Coronary artery (tissue), 2 donors: ENCODE measurements around the gene ZNF138.

Experiments
- DNase-seq: peaks from one replicate; pipeline ENCODE4 v3.0.0-alpha.2; 2017; ENCODE audit warnings: low spot score
- H3K27ac ChIP-seq, 2 donors: fragments of 200-600 bp; sonication (generic); one replicate each; pipeline ENCODE4 v1.5.1; 2016 to 2019
- H3K4me3 ChIP-seq: fragments of 200-600 bp; sonication (generic); 2 replicates; pipeline ENCODE4 v1.5.1; 2016; ENCODE audit warnings: mild to moderate bottlenecking, moderate library complexity
- CTCF ChIP-seq: fragments of 200-600 bp; sonication (generic); IDR thresholded peaks from one replicate; pipeline ENCODE4 v1.5.1; 2019; ENCODE audit warnings: antibody characterized with exemption

ZNF138 gene

GRCh38 chr7:64863969-64864368 is 69.7 kb downstream of the ZNF138 start:
- no peak for TF ChIP-seq CTCF
- Histone ChIP-seq H3K4me3 (no peak overlapping the region), H3K27ac (no peak overlapping the region)
- peak; percentile 63 for DNase-seq

DNA sequence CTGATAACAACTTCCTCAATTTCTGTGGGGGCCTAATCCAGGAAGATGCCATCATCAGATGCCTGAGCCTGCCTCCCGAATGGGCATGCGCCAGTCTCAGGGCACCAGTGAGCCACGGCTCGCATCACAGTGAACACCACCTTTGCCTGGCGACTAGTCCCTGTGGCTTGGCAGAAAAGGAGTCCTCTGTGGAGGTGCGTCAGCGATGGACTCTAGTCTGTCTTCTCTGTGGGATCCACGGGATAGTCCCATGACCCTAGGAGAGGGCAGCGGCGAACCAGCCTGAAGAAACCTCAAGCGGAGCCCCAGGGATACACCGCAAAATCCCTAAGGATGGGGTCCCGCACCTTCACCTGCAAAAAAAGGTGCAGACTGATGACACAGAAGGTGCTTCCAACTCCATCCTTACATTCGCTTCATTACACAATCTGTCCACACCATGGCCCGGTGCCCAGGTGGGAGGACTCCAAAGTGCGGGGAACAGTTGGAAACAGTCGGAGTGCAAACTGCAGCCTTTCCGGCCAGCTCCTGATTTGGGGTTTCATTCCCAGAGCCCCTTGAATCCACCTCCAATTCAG is 73.7 kb downstream of the ZNF138 start:
- no peak overlapping the region for H3K27ac ChIP-seq
- peak; percentile 64 for DNase-seq
- H3K4me3 ChIP-seq: no peak overlapping the region
- TF ChIP-seq CTCF: no peak

DNA sequence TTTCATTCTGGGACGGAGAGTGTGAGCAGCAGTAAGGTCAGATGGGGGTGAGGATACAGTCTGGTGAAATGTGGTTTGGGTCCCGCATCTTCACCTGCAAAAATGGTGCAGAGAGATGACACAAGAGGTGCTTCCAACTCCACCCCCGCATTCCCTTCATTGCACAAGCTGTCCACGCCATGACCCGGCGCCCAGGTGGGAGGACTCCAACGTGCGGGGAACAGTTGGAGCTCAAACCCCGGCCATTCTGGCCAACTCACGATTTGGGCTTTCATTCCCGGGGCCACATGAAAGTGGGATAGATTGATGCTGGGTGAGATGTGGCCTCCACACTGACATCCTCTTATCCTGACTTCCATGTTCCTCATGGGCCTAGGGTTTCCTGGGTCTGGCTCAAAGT is 74.3 kb downstream of the ZNF138 start:
- DNase-seq: peak; percentile 65
- no peak overlapping the region for H3K4me3 ChIP-seq
- H3K27ac ChIP-seq: no peak overlapping the region
- no peak for TF ChIP-seq CTCF

GRCh38 chr7:64869121-64869725 is 75.0 kb downstream of the ZNF138 start:
- DNase-seq: no peak

DNA sequence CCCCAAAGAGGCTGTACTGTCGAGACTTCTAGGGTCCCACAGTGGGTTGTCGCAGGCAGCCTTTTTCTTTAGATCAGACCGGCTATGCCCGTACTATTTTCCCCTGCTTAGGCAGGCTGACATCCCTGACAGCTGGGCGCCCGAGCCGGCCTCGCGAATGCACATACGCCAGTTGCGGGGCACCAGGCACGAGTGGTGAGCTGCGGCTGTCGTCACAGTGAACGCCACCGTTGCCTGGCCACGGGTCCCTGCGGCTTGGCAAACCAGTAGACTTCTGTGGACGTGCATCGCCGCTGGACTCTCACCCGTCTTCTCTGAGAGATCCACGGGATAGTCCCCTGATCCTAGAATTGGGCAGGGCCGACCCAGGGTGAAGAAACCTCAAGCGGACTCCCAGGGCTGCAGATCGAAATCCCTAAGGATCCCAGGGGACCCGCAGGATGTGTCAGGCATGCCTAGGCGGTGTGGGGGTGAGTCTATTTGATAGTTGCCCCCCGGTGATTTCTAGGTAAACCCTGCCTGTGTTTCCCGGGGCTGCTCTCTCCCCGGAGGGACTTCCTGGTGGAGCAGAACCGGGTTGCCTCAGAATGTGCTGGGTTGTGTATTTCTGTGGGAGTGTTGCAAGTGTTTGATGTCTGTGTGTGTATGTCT is 75.8 kb downstream of the ZNF138 start:
- no peak for TF ChIP-seq CTCF
- Histone ChIP-seq H3K27ac (no peak overlapping the region), H3K4me3 (no peak overlapping the region)
- DNase-seq: no peak

More at GRCh38 chr7:64869121-64869725, 75.0 kb downstream of the ZNF138 start:
- no peak overlapping the region for H3K27ac ChIP-seq
- H3K4me3 ChIP-seq: no peak overlapping the region
- TF ChIP-seq CTCF: no peak

DNA sequence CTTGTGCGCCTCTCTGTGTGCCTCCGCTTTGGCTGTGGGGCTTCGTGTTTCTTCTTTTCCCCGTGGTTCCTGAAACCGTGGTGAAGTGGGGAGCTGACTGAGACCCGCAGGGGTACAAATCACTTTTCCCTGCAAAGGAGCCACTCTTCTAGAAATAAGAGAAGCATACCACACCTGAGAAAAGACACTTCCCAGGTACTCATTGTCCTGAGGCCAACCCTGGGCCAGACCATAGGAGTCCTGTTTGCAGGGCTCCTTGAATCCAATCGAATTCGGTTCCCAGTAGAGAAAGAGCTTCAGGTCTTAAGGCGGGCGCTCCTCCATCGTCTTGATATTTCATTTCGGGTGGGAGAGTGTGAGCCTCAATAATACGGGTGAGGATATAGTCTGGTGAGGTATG is 76.4 kb downstream of the ZNF138 start:
- DNase-seq: no peak
- no peak for TF ChIP-seq CTCF
- Histone ChIP-seq H3K4me3 (no peak overlapping the region), H3K27ac (no peak overlapping the region)

DNA sequence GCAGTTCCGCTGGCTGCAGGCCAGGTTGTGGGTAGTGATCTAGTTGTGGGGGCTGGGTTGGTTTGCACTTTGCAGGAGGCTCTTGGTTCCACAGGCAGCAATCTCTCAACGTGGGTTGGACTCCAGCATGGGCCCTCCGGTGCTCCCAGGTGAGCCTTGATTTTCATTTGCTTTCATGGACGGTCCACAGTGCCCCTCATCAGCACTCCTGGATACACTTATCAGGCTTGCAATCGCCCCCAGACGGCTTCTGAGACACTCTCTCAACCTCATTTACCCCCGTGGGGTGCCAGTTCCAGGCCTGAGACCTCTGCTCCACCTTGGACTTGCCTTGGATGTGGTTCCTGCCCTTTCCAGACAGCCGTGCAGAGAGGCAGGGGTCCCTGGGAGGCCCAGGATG is 77.5 kb downstream of the ZNF138 start:
- Histone ChIP-seq H3K27ac (no peak overlapping the region), H3K4me3 (no peak overlapping the region)
- DNase-seq: no peak
- no peak for TF ChIP-seq CTCF
